ENCODE data around the gene HSD17B13.
A peak's percentile ranks its signal among the peaks of the same experiment; 100 is the strongest.

HSD17B13 gene

GRCh38 chr4:87360338-87360935 is 37.8 kb upstream of the HSD17B13 start:
- Histone ChIP-seq H3K9me3 (no peaks in the 10 kb centered on the region), H3K36me3 (peaks cover 60% of the 10 kb centered on the region), H3K27me3 (no peaks in the 10 kb centered on the region), H3K4me3 (ENCODE audit: low read depth, low read length) (no peak overlapping the region), H3K4me1 (no peaks in the 10 kb centered on the region)
- TF ChIP-seq CTCF (IDR thresholded peaks at IDR 0.05; ENCODE audit: low read depth, low read length): no peak
- DNase-seq: no peak

- Histone ChIP-seq H3K4me1 (no peaks in the 10 kb centered on the region), H3K4me3 (ENCODE audit: low read depth, low read length) (no peak overlapping the region), H3K9me3 (no peaks in the 10 kb centered on the region), H3K27me3 (no peaks in the 10 kb centered on the region), H3K36me3 (peaks cover 55% of the 10 kb centered on the region)
- DNase-seq: no peak
- no peak for TF ChIP-seq CTCF (IDR thresholded peaks at IDR 0.05; ENCODE audit: low read depth, low read length)
Measured at GRCh38 chr4:87359258-87359657, 36.6 kb upstream of the HSD17B13 start.

GRCh38 chr4:87356832-87357526 is 34.3 kb upstream of the HSD17B13 start:
- no peaks in the 10 kb centered on the region for H3K27me3 ChIP-seq
- H3K4me3 ChIP-seq (ENCODE audit: low read depth, low read length): no peak overlapping the region
- H3K9me3 ChIP-seq: no peaks in the 10 kb centered on the region
- no peaks in the 10 kb centered on the region for H3K4me1 ChIP-seq
- H3K36me3 ChIP-seq: peaks cover 50% of the 10 kb centered on the region
- TF ChIP-seq CTCF (IDR thresholded peaks at IDR 0.05; ENCODE audit: low read depth, low read length): no peak
- DNase-seq: no peak

GRCh38 chr4:87354168-87355102 is 31.8 kb upstream of the HSD17B13 start:
- H3K4me1 ChIP-seq: no peaks in the 10 kb centered on the region
- no peak for DNase-seq
- H3K9me3 ChIP-seq: no peaks in the 10 kb centered on the region
- no peak overlapping the region for H3K4me3 ChIP-seq (ENCODE audit: low read depth, low read length)
- TF ChIP-seq CTCF (IDR thresholded peaks at IDR 0.05; ENCODE audit: low read depth, low read length): no peak
- H3K36me3 ChIP-seq: peaks cover 34% of the 10 kb centered on the region
- H3K27me3 ChIP-seq: no peaks in the 10 kb centered on the region

- Histone ChIP-seq H3K9me3 (no peaks in the 10 kb centered on the region), H3K4me1 (no peaks in the 10 kb centered on the region), H3K36me3 (peaks cover 31% of the 10 kb centered on the region), H3K27me3 (no peaks in the 10 kb centered on the region), H3K4me3 (ENCODE audit: low read depth, low read length) (no peak overlapping the region)
- peak; percentile 36 for DNase-seq
- peak; percentile 58 for TF ChIP-seq CTCF (IDR thresholded peaks at IDR 0.05; ENCODE audit: low read depth, low read length)
Measured at GRCh38 chr4:87353592-87353991, 30.9 kb upstream of the HSD17B13 start.
